Lung (tissue), 12 donors: ENCODE data around the gene PLA2G10. TPM values are rescaled to one million over a fixed set of nuclear protein-coding genes. Genes with fewer than 3 reads are reported as not detected.
A peak's percentile ranks its signal among the peaks of the same experiment; 100 is the strongest.

Source experiments
- ATAC-seq: fragments of 200-7000 bp; cut with Tn5 transposase; one replicate; pipeline ENCODE4 v1.9.1; 2020; ENCODE audit warnings: moderate number of reproducible peaks; ENCODE audit not compliant: insufficient read depth, low FRiP score
- DNase-seq, 3 donors: peaks; one replicate each; pipeline ENCODE4 v3.0.0-alpha.2; 2013 to 2017
- H3K27ac ChIP-seq, 2 donors: one replicate each; pipeline ENCODE4 v1.5.1; 2013; ENCODE audit warnings: mild to moderate bottlenecking in 2 of 2, moderate library complexity in 2 of 2, control low read depth in 1 of 2, inconsistent platforms in 1 of 2, low read depth in 1 of 2, low read length in 1 of 2
- H3K27me3 ChIP-seq, 3 donors: one replicate each; pipeline ENCODE4 v1.5.1; 2013; ENCODE audit warnings: low read length in 2 of 3; ENCODE audit not compliant: control insufficient read depth in 3 of 3, insufficient read depth in 3 of 3
- H3K36me3 ChIP-seq, 4 donors: one replicate each; pipeline ENCODE4 v1.5.1; 2013; ENCODE audit warnings: low read length in 4 of 4, mild to moderate bottlenecking in 1 of 4, moderate library complexity in 1 of 4; ENCODE audit not compliant: control insufficient read depth in 4 of 4, insufficient read depth in 4 of 4
- H3K4me1 ChIP-seq, 5 donors: one replicate each; pipeline ENCODE4 v1.5.1; 2013; ENCODE audit warnings: low read length in 5 of 5, mild to moderate bottlenecking in 2 of 5, moderate library complexity in 1 of 5; ENCODE audit not compliant: control insufficient read depth in 5 of 5, insufficient read depth in 5 of 5
- H3K4me3 ChIP-seq: one replicate; pipeline ENCODE4 v1.5.1; 2013; ENCODE audit warnings: mild to moderate bottlenecking, control low read depth, moderate library complexity
- H3K9ac ChIP-seq, 2 donors: one replicate each; pipeline ENCODE4 v1.5.1; 2013; ENCODE audit warnings: low read length in 2 of 2, control low read depth in 1 of 2; ENCODE audit not compliant: insufficient read depth in 1 of 2
- H3K9me3 ChIP-seq, 4 donors: one replicate each; pipeline ENCODE4 v1.5.1; 2013; ENCODE audit warnings: low read length in 3 of 4, mild to moderate bottlenecking in 1 of 4, moderate library complexity in 1 of 4; ENCODE audit not compliant: control insufficient read depth in 4 of 4, insufficient read depth in 3 of 4
- CTCF ChIP-seq: IDR thresholded peaks from 2 replicates; pipeline ENCODE4 v1.5.1; 2012; ENCODE audit warnings: mild to moderate bottlenecking; ENCODE audit errors: control extremely low read depth, extremely low read depth
- WGBS, 2 donors: extraction: QIAGEN DNeasy Blood & Tissue Kit; methylation state at CpG; one replicate each; pipeline ENCODE4 v1.1.7; 2013; 5-methylcytosine and 5-hydroxymethylcytosine counted together
- polyA plus RNA-seq, 2 donors: library from polyadenylated mRNA; stranded (reverse); fragments of 200-250 nt; gene quantifications; one replicate each; pipeline ENCODE4 v1.2.1, GENCODE V29; 2013
- total RNA-seq, 2 donors: library from RNA; depleted of rRNA in 1 of 2; stranded (reverse); fragments of >200 nt in 1 of 2; gene quantifications; one replicate each; pipeline ENCODE4 v1.2.1, GENCODE V29; 2014 to 2021
- donor health status: control.
- donor health status: control.
- donor health status: Bipolar disorder and iron deficiency.
- donor health status: healthy.
- donor health status: DM: yes; HTN: yes; CAD: no.

The PLA2G10 gene
- total and polyA plus RNA-seq, 4 donors: 0.40 to 10.1 (median 5.7) TPM

DNA sequence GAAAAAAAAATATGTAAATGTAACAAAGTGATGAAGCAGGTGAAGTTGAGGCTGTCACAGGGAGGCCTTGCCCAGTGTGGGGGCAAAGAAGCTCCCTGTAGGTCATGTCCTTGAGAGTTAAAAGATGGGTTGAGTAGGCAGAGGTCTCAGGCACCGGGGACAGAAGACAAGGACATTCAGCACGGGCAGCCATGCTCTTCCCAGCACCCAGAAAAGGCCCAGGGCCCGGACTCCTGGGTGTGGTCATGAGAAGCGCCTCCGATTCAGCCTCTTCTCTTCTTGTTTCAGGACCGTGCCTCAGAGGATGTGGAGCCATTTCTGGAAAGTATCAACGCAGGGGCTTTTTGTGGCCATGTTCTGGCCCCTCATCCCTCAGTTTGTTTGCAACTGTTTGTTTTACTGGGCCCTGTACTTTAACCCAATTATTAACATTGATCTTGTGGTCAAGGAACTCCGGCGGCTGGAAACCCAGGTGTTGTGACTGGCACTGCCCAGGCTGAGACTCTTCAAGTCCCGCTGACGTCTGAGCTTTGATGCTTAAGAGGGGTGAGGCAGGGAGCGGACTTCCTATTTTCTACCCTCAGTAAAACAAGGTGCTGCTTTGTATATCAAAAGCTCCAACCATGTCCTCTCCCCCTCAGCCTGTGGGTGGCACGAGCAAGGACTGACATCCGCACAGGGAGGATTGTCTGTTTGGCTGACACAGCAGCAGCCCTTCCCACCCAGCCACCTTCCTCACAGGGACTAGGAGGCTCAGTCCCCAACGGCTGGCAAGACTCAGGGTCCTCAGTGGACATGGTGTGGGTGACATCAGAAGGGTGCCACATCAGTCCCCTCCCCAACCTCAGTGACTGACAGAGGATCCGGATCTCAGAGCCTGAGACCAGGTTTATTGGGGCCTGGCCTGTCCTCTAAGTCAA, 26.5 kb downstream of the PLA2G10 start:
- Histone ChIP-seq H3K4me3 (no peak overlapping the region), H3K27ac (peak overlapping the region in 1 of 2 donors; percentile 78), H3K9ac (no peak overlapping the region), H3K36me3 (peaks cover 18 to 47% (median 24%) of the 10 kb centered on the region in 4 donors), H3K9me3 (no peaks in the 10 kb centered on the region), H3K4me1 (peaks cover 0 to 3% (median 0%) of the 10 kb centered on the region in 5 donors), H3K27me3 (no peaks in the 10 kb centered on the region)
- 76 to 92% methylated on average over 16 of the region's 16 CpGs for WGBS, 2 donors
- no peak for TF ChIP-seq CTCF
- DNase-seq (no peak), ATAC-seq (no peak)

- Histone ChIP-seq H3K9me3 (no peaks in the 10 kb centered on the region), H3K4me1 (peaks cover 0 to 6% (median 0%) of the 10 kb centered on the region in 5 donors), H3K27me3 (no peaks in the 10 kb centered on the region), H3K4me3 (no peak overlapping the region), H3K27ac (peak overlapping the region in 1 of 2 donors; percentile 72), H3K9ac (no peak overlapping the region), H3K36me3 (peaks cover 27 to 39% (median 33%) of the 10 kb centered on the region in 4 donors)
- TF ChIP-seq CTCF: no peak
- WGBS, 2 donors: 78 to 83% methylated on average over 2 of the region's 2 CpGs
- DNase-seq (no peak), ATAC-seq (no peak)
These were observed 36.0 kb downstream of the PLA2G10 start for GRCh38 chr16:14658063-14658462.

DNA sequence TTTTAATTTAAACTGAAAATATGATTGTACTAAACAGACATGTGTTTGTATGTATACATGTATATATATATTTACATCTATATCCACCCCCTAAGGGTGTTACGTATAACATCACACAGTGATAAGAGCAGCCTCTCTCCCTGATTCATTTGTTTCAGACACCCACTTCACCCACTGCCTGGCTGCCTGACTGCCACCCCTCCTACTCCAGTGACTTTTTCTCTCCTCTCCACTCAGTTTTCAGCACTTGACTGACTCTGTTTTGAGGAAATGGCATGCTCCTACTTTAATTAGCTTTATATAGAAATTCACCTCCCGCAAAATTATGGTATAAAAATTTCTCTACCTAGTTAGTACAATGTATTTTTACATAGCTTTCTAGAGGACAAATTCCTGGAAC, 41.4 kb downstream of the PLA2G10 start:
- H3K9me3 ChIP-seq: no peaks in the 10 kb centered on the region
- H3K27ac ChIP-seq: no peak overlapping the region
- no peak for TF ChIP-seq CTCF
- DNase-seq (no peak), ATAC-seq (no peak)
- H3K9ac ChIP-seq: no peak overlapping the region
- peaks cover 31 to 38% (median 34%) of the 10 kb centered on the region in 4 donors for H3K36me3 ChIP-seq
- peaks cover 0 to 6% (median 0%) of the 10 kb centered on the region in 5 donors for H3K4me1 ChIP-seq
- H3K4me3 ChIP-seq: no peak overlapping the region
- 98% methylated on average over 2 of the region's 2 CpGs for WGBS, 2 donors
- no peaks in the 10 kb centered on the region for H3K27me3 ChIP-seq
